ACHN (cell line): Measurements from ENCODE around the gene TOP1.

ENCODE experiments used
- DNase-seq: peaks from one replicate; pipeline ENCODE4 v3.0.0-alpha.2; 2015
- in situ Hi-C: cut with HindIII; loops from 2 replicates; pipeline ENCODE4 v1.10.0; 2017; ENCODE audit warnings: low sequenced_read_pairs, low pct_ligation_motif_present, low pct_unique_long_range_greater_than_20kb

Gene TOP1

DNA sequence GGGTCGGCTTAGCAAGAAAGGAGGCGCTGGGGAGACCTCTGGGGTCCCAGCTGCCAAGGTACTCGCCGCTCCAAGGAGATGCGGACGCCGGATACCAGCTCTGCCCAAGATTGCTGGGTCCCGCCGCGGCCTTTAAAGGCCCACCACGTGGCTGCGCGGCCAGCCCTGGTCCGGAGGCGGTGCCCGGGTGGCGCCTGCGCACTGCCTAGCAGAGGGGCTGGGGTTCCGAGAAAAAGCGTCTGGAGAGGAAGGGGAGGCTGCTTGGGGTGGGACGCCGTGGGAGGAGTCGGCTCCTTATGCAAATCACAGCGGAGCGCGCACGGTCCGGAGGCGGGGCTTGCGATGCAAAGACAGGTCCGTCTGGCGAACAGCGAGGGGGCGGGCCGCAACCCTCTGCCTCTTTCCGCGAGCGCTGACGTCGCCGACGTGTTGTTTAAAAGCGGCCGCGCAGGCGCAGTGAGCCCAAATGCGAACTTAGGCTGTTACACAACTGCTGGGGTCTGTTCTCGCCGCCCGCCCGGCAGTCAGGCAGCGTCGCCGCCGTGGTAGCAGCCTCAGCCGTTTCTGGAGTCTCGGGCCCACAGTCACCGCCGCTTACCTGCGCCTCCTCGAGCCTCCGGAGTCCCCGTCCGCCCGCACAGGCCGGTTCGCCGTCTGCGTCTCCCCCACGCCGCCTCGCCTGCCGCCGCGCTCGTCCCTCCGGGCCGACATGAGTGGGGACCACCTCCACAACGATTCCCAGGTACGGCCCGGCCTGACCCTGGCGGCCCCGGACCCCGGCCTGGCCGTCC, at the start of gene TOP1:
Gene TOP1, plus strand, starts transcription at position 464 of the 791 bp plus-strand sequence. Its CDS starts 246 bp downstream, at position 710.
- DNase-seq, result peak; percentile 98
- in situ Hi-C loops, result no loop called here

DNA sequence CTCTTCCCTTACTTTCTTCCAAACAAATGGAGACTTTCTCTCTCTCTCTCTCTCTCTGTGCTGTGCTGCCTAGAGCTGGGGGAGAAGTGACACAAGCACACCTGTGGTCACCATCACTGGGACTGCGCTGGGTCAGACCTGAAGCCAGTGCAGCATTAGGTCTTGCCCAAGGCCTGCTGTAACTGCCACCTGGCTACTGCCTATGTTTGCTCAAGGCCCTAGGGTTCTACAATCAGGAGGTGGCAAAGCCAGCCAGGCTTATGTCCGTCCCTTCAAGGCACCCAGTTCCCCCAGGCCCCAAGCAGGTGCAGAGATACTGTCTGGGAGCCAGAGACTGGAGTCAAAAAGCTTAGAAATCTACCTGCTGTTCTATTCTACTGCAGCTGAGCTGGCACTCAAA, 49.4 kb upstream of the TOP1 start:
- no peak for DNase-seq
- in situ Hi-C loops, result no loop called here

DNA sequence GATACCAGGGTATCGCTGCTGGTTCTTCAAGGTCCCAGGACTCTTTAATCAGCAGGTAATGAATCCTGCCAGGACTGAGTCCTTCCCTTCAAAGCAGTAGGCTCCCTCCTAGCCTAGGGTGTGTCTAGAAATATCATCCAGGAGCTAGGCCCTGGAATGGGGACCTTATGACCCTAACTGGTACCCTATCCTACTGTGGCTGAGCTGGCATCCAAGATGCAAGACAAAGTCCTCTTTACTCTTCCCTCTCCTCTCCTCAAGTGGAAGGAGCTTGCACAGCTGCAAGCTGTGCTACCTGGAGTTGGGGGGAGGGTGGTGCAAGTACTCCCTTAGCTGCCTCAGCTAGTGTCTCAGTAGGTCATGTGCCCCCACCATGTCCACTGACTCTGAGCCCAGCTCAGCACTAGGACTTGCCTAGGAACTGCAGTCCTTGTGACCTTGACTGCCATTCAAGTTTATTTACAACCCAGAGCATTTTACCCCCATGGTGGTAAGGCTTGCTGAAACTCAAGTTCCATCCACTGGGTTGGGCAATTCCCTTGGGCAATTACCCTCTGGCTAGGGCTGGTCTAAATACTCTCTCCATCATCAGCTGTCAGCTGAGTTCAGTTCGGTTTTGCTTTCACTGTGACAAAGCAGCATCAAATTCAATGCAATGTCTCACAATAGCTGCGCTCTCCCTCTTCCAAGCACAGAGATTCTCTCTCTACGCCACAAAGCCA, 48.4 kb upstream of the TOP1 start:
- in situ Hi-C loops, result no loop called here
- no peak for DNase-seq

DNA sequence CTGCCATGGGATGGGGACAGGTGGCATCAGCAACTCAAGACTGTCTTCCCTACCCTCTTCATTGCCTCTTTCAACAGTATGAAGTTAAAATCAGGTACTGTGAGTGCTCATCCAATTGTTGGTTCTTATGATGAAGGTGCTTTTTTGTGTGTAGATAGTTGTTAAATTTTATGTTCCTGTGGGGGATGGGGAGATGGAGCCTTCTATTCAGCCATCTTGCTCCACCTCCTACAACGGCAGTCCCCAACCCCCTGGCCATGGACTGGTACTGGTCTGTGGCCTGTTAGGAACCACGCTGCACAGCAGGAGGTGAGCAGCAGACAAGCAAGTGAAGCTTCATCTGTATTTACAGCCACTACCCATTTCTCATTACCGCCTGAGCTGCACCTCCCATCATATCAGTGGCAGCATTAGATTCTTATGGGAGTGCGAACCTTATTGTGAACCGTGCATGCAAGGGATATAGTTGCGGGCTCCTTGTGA, 47.8 kb upstream of the TOP1 start:
- no peak for DNase-seq
- in situ Hi-C loops, result no loop called here

DNA sequence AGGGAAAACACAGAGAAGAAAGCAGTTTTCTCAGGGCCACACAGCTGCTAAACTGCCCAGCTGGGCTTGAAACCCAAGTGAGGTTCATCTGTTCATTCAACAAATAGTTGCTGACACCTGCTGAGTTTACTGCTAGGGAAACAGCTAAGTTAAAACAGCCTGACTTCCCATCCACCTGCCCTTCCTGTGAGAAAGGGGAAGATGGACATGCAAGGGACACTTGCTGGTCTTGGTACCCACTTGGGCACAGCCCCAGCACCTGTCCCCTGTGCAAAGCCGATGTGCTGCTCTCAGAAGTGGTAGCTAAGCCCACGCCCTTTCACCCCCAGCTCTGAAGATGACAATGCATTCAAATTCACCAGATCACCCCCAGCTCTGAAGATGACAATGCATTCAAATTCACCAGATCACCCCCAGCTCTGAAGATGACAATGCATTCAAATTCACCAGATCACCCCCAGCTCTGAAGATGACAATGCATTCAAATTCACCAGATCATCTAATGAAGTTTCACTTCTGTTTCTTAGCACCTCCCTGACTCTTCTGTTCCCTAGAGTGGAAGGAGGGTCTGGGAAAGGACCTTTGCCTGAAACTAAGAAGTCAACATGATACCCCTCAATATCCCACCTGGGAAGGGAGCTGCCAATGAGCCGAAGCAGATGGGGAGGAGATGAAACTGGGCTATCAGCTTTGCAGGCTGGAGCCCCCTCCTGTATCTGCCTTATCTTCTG, 46.0 kb upstream of the TOP1 start:
- no peak for DNase-seq
- in situ Hi-C loops, result no loop called here

DNA sequence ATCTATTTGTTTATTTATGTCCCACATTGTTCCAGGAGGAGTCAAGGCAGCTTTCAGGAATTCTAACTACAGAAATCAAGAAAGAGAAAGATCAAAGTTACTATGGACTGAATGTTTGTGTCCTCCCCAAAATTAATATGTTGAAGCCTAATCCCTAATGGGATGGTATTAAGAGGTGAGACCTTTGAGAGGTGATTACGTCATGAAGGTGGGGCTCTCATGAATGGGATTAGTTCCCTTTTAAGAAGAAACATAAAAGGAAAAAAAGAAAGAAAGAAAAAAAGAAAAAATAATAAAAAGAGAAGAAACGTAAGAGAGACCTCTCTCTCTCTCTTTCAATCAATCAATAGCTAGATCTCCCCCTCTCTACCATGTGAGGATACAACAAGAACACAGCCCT, 44.7 kb upstream of the TOP1 start:
- in situ Hi-C loops, result no loop called here
- DNase-seq, result no peak

DNA sequence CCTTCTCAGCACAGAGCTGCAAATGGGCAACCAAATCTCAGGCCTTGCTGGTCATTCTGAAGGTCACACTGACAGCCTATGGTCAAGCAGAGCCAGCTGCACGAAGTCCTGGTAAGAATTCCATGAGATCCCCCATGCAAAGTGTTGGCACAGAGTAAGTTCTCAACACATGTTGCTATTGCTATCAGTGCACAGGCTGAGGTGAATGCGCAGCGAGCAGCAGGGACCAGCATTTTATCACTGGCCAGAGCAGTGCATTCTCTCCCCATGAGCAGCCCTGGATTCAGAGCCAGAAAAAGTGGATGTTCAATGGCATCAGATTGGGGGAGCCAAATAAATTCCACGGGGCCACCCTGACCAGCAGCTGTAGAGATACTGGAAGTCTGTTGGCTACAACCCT, 44.1 kb upstream of the TOP1 start:
- DNase-seq, result no peak
- in situ Hi-C loops, result no loop called here

DNA sequence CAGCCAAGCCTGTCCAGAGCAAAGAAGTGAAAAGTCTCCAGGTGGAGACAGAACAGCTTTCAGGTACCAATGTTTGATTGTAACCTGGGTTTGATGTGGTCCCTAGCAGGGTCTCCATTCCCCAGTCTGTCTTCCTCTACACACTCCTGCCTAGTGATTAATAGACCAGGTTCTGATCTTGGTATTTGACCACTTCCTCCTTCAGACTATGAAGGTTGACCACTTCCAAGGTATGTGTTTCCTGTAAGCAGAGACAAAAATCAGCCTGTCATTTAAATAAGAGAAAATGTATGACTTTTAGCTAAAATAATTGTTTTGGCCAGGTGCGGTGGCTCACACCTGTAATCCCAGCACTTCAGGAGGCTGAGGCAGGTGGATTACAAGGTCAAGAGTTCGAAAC, 41.8 kb upstream of the TOP1 start:
- DNase-seq, result peak; percentile 49
- in situ Hi-C loops, result no loop called here

DNA sequence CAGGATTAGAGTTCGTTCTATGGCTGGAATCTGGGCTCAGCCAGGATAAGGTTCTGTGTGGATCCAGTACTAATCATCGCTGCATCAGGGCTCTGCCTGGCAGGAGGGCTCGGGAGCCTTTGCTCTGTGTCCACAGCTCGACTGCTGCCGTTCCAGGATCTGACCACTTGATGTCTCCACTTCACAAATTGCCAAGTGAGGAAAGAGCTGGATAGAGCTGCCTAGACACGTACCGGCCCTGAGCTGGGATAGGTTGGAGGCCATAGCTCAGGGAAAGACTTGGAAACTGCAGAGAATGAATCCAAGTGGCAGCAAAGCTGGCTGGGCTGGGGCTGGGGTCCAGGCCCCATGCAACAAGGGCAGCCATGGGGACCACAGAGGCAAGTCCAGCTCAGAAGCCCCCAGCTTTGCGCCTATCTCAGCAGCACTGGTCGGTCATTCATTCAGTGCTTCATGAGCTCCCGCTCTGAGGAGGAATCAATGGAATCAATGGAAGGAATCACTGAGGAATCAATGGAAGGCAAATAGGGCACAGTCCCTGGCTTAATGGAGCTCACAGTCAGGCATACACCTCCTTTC, 38.0 kb upstream of the TOP1 start:
- in situ Hi-C loops, result no loop called here
- DNase-seq, result peak; percentile 83

DNA sequence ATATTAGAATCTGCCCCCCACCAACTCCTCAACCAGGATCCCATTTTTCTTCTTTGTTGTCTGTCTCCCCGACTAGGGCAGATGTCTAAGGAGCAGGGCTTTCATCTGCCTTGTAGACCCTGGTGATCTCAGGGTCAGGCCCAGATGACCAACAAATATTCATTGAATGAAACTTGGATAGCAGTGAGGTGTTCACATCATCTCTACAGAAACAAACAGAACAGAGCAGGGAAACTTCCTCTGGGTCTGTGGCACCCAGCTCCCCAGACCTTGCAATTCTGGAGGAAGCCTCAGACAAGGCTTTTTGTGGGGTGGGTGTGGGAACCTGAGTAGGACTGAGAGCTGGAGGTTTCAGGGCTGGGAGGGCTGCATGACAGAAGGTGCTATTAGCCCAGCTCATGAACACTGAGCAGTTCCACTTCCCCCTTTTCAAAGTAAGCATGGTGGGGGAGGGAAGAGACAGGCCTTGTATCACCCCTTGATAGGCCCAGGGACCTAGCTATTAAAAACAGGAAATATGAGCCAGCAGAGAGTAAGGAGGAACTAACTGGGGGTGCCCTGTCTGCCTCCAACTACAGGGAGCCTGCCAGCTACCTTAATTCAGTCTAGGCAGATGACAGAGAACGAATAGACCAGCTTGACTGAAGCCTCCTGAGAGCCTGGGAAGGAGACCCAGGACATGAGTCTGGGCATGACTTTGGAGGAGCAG, 37.3 kb upstream of the TOP1 start:
- in situ Hi-C loops, result no loop called here
- no peak for DNase-seq

DNA sequence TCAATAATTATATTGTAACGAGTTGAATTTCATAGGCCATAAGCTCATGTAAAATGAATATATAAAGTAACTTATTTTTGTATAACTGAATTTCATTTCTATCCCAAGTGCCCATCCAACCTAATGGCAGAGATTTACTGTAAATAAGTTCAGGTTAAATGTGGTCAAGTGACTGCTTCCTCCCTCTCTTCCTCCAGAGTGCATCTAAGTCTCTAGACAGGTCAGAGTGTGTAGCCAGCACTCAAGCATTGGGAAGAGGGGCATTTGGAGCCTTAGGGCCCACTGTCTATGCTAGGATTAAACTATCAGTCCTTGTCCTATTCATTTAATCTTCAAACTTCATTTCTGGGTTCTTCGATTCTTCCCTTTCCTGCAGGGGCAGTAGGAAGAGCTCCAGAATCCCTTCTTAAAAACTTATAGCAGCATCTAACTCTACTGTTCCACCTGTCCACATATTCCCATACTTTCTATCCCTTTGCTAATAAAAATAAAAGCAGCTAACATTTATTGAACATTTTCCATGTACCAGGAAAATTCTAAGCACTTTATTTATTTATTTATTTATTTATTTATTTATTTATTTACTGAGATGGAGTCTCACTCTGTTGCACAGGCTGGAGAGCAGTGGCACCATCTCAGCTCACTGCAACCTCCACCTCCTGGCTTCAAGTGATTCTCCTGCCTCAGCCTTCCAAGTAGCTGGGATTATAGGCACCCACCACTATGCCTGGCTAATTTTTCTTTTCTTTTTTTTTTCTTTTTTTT, 36.1 kb upstream of the TOP1 start:
- in situ Hi-C loops, result no loop called here
- DNase-seq, result no peak

DNA sequence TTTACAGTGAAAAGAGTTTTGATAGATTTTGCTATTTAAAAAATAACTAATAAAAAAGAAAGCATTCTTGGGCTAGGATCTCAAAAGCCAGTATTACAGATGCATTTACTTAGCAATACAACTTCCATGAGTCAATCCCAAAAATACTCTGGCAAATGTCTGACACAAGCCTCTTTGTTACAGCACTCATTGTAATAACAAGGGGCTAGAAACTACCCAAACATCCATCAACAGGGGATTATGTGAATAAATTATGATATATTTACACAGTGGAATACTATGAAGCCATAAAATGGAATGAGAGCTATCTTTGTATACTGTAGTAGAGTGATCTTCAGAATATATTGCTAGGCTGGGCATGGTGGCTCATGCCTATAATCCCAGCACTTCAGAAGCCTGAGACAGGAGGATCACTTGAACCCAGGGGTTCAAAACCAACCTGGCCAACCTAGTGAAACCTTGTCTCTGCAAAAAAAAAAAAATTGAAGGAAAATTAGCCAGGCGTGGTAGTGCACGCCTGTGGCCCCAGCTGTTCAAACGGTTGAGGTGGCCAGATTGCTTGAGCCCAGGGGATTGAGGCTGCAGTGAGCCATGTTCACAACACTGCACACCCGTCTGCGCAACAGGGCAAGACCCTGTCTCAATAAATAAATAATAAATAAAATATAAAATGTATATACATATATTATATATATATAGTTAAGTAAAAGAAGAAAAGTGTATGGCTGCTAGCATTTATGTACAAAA, 34.7 kb upstream of the TOP1 start:
- no peak for DNase-seq
- in situ Hi-C loops, result no loop called here

DNA sequence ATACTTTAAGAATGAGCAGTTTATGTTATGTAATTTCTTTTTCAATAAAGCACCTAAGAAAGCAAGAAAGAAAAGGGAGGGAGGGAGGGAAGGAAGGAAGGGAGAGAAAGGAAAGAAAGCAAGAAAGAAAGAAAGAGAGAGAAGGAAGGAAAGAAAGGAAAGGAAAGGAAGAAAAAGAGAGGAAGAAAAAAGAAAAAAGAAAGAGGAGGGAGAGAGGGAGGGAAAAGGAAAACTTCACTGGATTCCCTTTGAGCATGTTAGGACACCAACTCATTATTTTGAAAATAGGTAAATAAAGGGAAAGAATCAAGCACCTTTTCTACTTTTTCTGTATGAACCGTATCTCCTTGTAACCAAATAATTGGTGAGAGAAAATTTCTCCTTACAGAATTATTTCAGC, 32.3 kb upstream of the TOP1 start:
- no peak for DNase-seq
- in situ Hi-C loops, result no loop called here

DNA sequence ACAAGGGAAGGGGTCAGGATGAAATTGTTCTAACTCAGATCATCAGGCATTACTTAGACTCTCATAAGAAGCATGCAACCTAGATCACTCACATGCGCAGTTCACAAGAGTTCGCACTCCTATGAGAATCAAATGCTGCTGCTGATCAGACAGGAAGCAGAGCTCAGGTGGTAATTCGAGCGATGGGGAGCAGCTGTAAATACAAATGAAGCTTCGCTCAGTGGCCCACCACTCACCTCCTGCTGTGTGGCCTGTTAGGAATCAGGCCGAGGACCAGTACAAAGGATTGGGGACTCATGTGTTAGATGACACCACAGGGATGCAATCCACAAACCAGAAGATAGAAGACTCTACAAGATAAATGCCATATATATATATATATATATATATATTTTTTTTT, 31.5 kb upstream of the TOP1 start:
- no peak for DNase-seq
- in situ Hi-C loops, result no loop called here

DNA sequence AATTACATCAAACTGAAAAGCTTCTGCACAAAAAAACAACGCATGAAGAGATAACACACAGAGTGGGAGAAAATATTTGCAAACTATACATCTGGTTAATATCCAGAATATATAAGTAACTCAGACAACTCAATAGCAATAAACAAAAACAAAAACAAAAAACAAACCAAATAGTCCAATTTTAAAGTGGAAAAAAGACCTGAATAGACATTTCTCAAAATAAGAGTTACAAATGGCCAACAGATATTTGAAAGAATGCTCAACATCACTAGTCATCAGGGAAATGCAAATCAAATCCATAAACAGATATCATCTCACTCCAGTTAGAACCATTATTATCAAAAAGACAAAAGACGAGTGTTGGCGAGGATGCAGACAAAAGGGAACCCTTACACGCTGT, 28.8 kb upstream of the TOP1 start:
- no peak for DNase-seq

DNA sequence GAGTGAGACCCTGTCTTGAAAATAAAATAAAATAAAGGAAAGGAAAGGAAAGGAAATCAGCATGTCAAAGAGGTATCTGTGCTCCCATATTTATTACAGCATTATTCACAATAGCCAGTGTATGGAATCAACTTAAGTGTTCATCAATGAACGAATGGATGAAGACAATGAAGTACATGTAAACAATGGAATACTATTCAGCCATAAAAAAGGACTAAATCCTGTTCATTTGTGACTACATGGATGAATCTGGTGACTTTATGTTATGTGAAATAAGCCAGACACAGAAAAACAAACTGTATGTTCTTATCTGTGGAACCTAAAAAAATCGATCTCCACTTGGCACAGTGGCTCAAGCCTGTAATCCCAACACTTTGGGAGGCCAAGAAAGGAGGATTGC, 28.0 kb upstream of the TOP1 start:
- no peak for DNase-seq
- in situ Hi-C loops, result no loop called here

More for the DNA sequence above, 28.8 kb upstream of the TOP1 start:
- in situ Hi-C loops, result no loop called here

DNA sequence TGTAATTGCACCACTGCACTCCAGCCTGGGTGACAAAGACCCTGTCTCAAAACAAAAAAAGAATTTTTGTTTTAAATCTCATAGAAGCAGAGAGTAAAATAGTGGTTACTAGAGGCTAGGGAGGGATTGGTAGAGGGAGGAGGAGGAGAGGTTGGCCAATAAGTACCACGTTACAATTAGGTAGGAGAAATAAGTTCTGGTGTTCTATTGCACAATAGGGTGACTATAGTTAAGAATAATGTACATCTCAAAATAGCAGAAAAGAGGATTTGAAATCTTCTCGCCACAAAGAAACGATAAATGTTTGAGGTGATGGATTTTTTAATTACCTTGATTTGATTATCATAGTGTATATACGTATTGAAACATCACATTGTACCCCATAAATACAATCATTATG, 27.1 kb upstream of the TOP1 start:
- DNase-seq, result no peak
- in situ Hi-C loops, result no loop called here
